Ishikawa (cell line): ENCODE data around the gene RAD23B.

ENCODE experiments used
- CEBPB ChIP-seq: IDR thresholded peaks from 2 replicates; pipeline ENCODE4 v1.6.1; 2012
- CREB1 ChIP-seq: IDR thresholded peaks from 2 replicates; pipeline ENCODE4 v1.6.1; 2012; ENCODE audit warnings: low read depth
- EGR1 ChIP-seq: IDR thresholded peaks from 2 replicates; pipeline ENCODE4 v1.6.1; 2012
- EP300 ChIP-seq: IDR thresholded peaks from 2 replicates; pipeline ENCODE4 v1.6.1; 2012; ENCODE audit warnings: borderline replicate concordance
- FOXM1 ChIP-seq: IDR thresholded peaks from 2 replicates; pipeline ENCODE4 v1.6.1; 2012; ENCODE audit warnings: low read depth, borderline replicate concordance
- NFIC ChIP-seq: IDR thresholded peaks from 2 replicates; pipeline ENCODE4 v1.6.1; 2012
- RAD21 ChIP-seq: IDR thresholded peaks from 2 replicates; pipeline ENCODE4 v1.6.1; 2012; ENCODE audit warnings: low read depth
- TAF1 ChIP-seq: IDR thresholded peaks from 2 replicates; pipeline ENCODE4 v1.6.1; 2012; ENCODE audit warnings: low read depth, mild to moderate bottlenecking
- TEAD4 ChIP-seq: IDR thresholded peaks from 2 replicates; pipeline ENCODE4 v1.6.1; 2012
- YY1 ChIP-seq: IDR thresholded peaks from 2 replicates; pipeline ENCODE4 v1.6.1; 2012; ENCODE audit warnings: low read depth
- ZBTB7A ChIP-seq: IDR thresholded peaks from 2 replicates; pipeline ENCODE4 v1.6.1; 2012; ENCODE audit warnings: low read depth
- TF ChIP-seq, protein P1 (sequence below): IDR thresholded peaks from 2 replicates; pipeline ENCODE4 v1.6.1; 2012
- TF ChIP-seq, protein P2 (sequence below): IDR thresholded peaks from 2 replicates; pipeline ENCODE4 v1.6.1; 2012
- TF ChIP-seq, protein P3 (sequence below): IDR thresholded peaks from 2 replicates; pipeline ENCODE4 v1.6.1; 2012; ENCODE audit warnings: low read depth, mild to moderate bottlenecking

DNA sequence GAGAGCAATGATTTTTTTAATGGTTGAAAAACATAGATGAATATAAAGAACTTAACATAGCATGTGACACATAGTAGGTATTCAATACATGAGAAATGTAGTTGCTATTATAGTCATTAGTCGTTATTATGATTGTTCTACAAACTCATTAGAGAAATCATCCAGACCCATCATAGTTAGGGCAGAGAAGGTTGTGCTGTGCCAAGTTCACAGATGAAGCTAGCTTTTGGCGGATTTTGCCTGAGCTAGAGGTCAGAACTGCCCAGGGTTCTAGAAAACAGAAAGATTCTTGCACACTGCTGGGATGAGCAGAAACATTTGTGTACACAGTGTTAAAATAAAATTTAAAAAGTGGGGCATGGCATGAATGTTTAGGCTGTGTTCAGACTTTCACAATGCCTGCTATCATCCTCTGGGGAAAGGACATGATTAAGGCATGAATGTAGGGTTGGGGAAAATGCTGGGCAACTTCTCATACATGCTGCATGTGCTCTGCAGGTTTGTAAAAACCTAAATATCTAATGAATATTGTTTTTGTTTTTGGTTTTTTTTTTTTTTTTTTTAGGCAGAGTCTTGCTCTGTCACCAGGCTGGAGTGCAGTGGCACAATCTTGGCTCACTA lies 33.3 kb upstream of the RAD23B start:
- TF ChIP-seq EGR1 (no peak), TEAD4 (no peak), RAD21 (no peak), CEBPB (no peak), YY1 (no peak), NFIC (no peak), ZBTB7A (no peak), TAF1 (no peak), FOXM1 (no peak), EP300 (no peak), CREB1 (no peak)
- TF ChIP-seq, protein P1, sequence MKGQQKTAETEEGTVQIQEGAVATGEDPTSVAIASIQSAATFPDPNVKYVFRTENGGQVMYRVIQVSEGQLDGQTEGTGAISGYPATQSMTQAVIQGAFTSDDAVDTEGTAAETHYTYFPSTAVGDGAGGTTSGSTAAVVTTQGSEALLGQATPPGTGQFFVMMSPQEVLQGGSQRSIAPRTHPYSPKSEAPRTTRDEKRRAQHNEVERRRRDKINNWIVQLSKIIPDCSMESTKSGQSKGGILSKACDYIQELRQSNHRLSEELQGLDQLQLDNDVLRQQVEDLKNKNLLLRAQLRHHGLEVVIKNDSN, result no peak
- TF ChIP-seq, protein P2, sequence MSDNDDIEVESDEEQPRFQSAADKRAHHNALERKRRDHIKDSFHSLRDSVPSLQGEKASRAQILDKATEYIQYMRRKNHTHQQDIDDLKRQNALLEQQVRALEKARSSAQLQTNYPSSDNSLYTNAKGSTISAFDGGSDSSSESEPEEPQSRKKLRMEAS, result no peak
- TF ChIP-seq, protein P3, sequence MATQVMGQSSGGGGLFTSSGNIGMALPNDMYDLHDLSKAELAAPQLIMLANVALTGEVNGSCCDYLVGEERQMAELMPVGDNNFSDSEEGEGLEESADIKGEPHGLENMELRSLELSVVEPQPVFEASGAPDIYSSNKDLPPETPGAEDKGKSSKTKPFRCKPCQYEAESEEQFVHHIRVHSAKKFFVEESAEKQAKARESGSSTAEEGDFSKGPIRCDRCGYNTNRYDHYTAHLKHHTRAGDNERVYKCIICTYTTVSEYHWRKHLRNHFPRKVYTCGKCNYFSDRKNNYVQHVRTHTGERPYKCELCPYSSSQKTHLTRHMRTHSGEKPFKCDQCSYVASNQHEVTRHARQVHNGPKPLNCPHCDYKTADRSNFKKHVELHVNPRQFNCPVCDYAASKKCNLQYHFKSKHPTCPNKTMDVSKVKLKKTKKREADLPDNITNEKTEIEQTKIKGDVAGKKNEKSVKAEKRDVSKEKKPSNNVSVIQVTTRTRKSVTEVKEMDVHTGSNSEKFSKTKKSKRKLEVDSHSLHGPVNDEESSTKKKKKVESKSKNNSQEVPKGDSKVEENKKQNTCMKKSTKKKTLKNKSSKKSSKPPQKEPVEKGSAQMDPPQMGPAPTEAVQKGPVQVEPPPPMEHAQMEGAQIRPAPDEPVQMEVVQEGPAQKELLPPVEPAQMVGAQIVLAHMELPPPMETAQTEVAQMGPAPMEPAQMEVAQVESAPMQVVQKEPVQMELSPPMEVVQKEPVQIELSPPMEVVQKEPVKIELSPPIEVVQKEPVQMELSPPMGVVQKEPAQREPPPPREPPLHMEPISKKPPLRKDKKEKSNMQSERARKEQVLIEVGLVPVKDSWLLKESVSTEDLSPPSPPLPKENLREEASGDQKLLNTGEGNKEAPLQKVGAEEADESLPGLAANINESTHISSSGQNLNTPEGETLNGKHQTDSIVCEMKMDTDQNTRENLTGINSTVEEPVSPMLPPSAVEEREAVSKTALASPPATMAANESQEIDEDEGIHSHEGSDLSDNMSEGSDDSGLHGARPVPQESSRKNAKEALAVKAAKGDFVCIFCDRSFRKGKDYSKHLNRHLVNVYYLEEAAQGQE, result no peak
